IPS DF 6.9 (cell line): ENCODE data around the gene SLC16A5.
A peak's percentile ranks its signal among the peaks of the same experiment; 100 is the strongest.

ENCODE experiments used
- DNase-seq: peaks from one replicate; pipeline ENCODE4 v3.0.0-alpha.2; 2013; ENCODE audit warnings: low read depth, low spot score
- H3K27ac ChIP-seq: one replicate; pipeline ENCODE4 v1.5.1; 2013; ENCODE audit warnings: low read length, control low read depth
- H3K27me3 ChIP-seq: 2 replicates; pipeline ENCODE4 v1.6.1; 2013; ENCODE audit warnings: mild to moderate bottlenecking, low read length; ENCODE audit not compliant: control insufficient read depth, insufficient read depth
- H3K36me3 ChIP-seq: 2 replicates; pipeline ENCODE4 v1.6.1; 2013; ENCODE audit warnings: low read length; ENCODE audit not compliant: control insufficient read depth, insufficient read depth
- H3K4me1 ChIP-seq: 2 replicates; pipeline ENCODE4 v1.6.1; 2013; ENCODE audit warnings: low read length; ENCODE audit not compliant: control insufficient read depth, insufficient read depth
- H3K4me3 ChIP-seq: 2 replicates; pipeline ENCODE4 v1.5.1; 2013; ENCODE audit warnings: mild to moderate bottlenecking, low read length
- H3K9me3 ChIP-seq: 2 replicates; pipeline ENCODE4 v1.6.1; 2013; ENCODE audit warnings: low read length, inconsistent platforms; ENCODE audit not compliant: control insufficient read depth, insufficient read depth
- WGBS: extraction: QIAGEN DNeasy Blood & Tissue Kit; methylation state at CpG from one replicate; pipeline ENCODE4 v1.1.7; 2013; ENCODE audit warnings: mixed read lengths, missing lambda C conversion rate; ENCODE audit not compliant: insufficient read length, insufficient coverage; 5-methylcytosine and 5-hydroxymethylcytosine counted together

The SLC16A5 gene

DNA sequence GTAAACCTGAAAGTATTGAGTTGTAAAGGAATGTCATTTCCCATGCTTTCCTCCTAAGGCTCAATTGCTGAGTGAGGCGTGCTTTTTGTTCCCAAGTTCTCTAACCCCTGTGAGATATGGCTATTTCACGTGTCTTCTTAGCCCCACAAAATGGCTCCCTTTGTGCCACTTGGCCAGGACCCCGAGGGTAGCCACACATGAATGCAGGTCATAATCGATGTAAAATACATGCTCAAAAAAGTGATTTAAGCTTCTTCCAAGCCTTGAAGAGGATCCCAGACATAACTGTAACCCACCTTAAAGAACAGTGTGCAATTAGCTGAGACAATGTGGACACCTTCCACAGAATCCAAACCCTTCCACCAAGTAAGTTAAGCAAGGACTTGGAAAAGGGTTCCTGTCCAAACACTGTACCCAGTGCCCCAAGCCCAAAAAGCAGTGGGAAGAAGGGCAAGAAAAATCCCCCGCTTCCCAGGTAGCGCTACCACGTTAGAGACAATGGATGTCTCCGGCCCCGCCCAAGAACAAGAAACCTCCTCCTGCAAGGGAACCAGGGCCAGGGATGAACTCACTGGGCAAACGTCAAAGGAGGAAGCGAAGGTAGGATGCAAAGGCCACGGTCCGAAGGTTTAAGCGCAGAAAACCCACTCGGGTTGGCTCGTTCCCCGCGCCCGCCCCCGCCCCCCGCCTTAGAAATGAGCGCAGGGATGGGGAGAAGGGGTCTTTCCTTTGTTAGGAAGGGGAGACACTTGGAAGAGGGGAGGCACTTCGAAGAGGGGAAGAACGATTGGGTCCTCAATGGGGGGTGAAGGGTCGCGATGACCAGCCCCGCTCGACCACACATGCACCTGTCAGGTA, 65.4 kb downstream of the SLC16A5 start:
- H3K27ac ChIP-seq = no peak overlapping the region
- H3K4me1 ChIP-seq = no peaks in the 10 kb centered on the region; the same call in 1 of the 2 replicates
- no peaks in the 10 kb centered on the region for H3K27me3 ChIP-seq
- 0 out of 2 replicates have a peak, but pooled peaks cover 3% of the 10 kb centered on the region for H3K36me3 ChIP-seq
- H3K9me3 ChIP-seq = no peaks in the 10 kb centered on the region
- peak overlapping the region; percentile 82 for H3K4me3 ChIP-seq
- DNase-seq = no peak
- WGBS = no CpG with 5 or more reads among the region's 28 CpGs

DNA sequence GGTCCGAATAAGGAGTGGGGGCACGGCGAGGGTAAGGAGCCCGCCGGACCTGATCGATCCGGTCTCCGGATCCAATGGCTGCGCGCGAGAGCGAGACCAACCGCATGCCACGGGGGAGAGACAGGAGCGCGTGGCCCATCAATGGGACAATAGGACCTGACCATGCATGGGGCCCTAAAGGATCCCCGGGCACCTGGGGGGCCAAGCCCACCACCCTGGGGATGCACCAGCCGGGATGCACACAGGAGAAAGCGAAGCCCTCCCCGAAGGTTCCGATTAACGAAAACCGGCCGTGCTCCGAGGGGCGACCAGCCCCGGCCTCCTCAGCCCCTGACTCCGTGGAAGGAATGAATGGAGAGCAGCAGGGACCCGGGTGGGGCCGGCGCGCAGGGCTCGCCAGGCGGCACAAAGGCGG, 66.0 kb downstream of the SLC16A5 start:
- Histone ChIP-seq H3K27ac (no peak overlapping the region), H3K27me3 (no peaks in the 10 kb centered on the region), H3K4me3 (peak overlapping the region; percentile 82), H3K36me3 (no peaks in the 10 kb centered on the region), H3K9me3 (no peaks in the 10 kb centered on the region), H3K4me1 (no peaks in the 10 kb centered on the region; the same call in 1 of the 2 replicates)
- no peak for DNase-seq
- no CpG with 5 or more reads among the region's 35 CpGs for whole genome bisulfite sequencing

DNA sequence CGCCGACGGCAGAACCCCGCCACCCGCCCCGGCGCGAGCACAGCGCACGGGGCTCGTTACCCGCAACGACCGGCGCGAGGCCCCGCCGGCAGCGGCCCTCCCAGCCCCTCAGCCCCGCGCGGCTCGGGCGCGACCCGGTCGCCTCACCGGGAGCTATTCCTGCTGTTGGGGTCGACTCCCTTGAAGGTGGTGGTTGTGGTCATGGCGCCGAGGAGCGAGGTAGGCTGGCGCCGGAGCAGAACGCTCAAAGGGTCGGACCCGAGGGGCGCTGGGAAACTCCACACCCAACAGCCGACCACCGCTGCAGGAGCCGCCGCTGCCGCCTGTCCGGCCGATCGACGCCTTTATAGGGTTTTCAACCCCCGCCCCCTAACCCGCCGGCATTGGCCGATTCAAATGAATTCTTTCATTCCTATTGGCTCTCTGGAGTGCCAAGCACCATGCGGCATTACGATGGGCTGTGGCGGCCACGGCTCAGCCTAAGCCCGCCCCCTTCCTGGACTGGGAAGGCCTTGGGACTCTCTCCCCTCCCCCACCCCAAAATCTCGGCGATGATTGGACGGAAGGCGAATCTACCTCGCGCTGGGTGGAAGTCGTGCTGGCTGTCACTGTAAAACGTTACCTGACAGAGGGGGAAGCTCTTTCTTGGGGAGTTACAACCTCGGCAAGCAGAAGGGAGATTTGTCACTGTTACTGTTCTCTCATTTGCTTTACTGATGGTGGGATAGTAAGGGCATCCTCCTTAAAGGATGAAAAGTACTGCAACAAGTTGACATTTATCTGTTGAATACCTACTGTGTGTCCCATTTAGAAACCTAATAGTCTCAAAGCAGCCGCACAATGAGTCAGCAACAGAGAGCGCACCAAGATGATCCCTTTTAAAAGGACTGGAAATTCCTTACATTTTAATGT, 66.7 kb downstream of the SLC16A5 start, which contains the start of gene JPT1:
Gene JPT1 (minus strand): TSS at position 318 of the 912 bp plus-strand sequence. CDS start 115 bp downstream, at position 203.
- no peaks in the 10 kb centered on the region; the same call in 1 of the 2 replicates for H3K4me1 ChIP-seq
- no CpG with 5 or more reads among the region's 67 CpGs for WGBS

DNA sequence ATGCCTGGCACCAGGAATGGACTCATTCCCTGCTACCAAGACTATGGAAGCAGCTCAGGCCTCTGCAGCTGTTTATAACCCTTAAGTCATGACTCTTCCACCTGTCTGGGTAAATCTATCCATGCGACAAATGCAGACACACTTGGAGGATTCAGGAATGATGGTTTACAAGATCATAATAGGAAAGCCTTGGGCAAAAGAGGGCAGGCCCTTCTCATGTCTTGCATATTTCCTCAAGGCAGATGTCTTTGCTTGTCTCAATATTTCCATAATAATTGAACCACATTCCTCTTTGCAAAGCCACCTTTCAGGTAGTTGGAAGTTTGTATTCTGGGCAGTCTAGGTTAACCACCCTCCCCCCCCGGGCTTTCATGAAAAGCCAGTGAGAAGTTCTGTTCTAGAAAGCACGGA, 67.4 kb downstream of the SLC16A5 start:
- DNase-seq = no peak
- no peaks in the 10 kb centered on the region for H3K9me3 ChIP-seq
- no peak overlapping the region for H3K27ac ChIP-seq
- H3K27me3 ChIP-seq = no peaks in the 10 kb centered on the region
- no peaks in the 10 kb centered on the region; the same call in 1 of the 2 replicates for H3K4me1 ChIP-seq
- WGBS = no CpG with 5 or more reads among the region's 3 CpGs
- H3K4me3 ChIP-seq = no peak overlapping the region
- H3K36me3 ChIP-seq = no peaks in the 10 kb centered on the region

More for the DNA sequence above, 66.7 kb downstream of the SLC16A5 start, which contains the start of gene JPT1:
- Histone ChIP-seq H3K36me3 (no peaks in the 10 kb centered on the region), H3K27ac (no peak within 1 kb of the TSS), H3K27me3 (no peaks in the 10 kb centered on the region), H3K4me3 (peak within 1 kb of the TSS; percentile 82), H3K9me3 (no peaks in the 10 kb centered on the region)
- peak; percentile 96 for DNase-seq
